HepG2 (cell line): ENCODE measurements around the gene CLIC1. TPM values are rescaled to one million over a fixed set of nuclear protein-coding genes. Genes with fewer than 3 reads are reported as not detected.
A peak's percentile ranks its signal among the peaks of the same experiment; 100 is the strongest.

ENCODE experiments used
- CENPX ChIP-seq: sonication (generic); formaldehyde crosslinking; IDR thresholded peaks from 2 replicates; pipeline ENCODE4 v1.9.0; 2021; ENCODE audit warnings: mild to moderate bottlenecking, missing genetic modification reagents, moderate library complexity
- EHMT2 ChIP-seq: fragments of 200-600 bp; sonication (generic); IDR thresholded peaks from 2 replicates; pipeline ENCODE4 v1.7.0; 2017; ENCODE audit warnings: antibody characterized with exemption, low read depth, low read length, borderline replicate concordance
- ELK4 ChIP-seq: sonication (generic); formaldehyde crosslinking; IDR thresholded peaks from 2 replicates; pipeline ENCODE4 v1.9.0; 2021; ENCODE audit warnings: missing genetic modification reagents, borderline replicate concordance
- ESRRA ChIP-seq: sonication (generic); formaldehyde crosslinking; IDR thresholded peaks from 2 replicates; pipeline ENCODE4 v1.5.1; 2020; ENCODE audit warnings: mild to moderate bottlenecking, low read depth, missing genetic modification reagents
- FOSL2 ChIP-seq: sonication (generic); formaldehyde crosslinking; IDR thresholded peaks from 2 replicates; pipeline ENCODE4 v1.4.0; 2020; ENCODE audit warnings: missing genetic modification reagents
- HOXA3 ChIP-seq: sonication (generic); formaldehyde crosslinking; IDR thresholded peaks from 2 replicates; pipeline ENCODE4 v1.5.0; 2020; ENCODE audit warnings: missing genetic modification reagents
- LCORL ChIP-seq, 2 experiments: fragments of 450-650 bp in 1 of 2; sonication (generic) in 1 of 2; formaldehyde crosslinking in 1 of 2; IDR thresholded peaks; 2 replicates each; pipeline versions ENCODE4 v1.5.0 to v1.6.1; 2017 to 2020; ENCODE audit warnings: antibody characterized with exemption in 1 of 2, missing genetic modification reagents in 1 of 2
- MIXL1 ChIP-seq: IDR thresholded peaks from 2 replicates; pipeline ENCODE4 v1.6.1; 2016
- NBN ChIP-seq: fragments of 450-650 bp; conservative IDR thresholded peaks from 2 replicates; pipeline ENCODE4 v1.6.1; 2017
- RXRB ChIP-seq: IDR thresholded peaks from 2 replicates; pipeline ENCODE4 v1.6.1; 2016; ENCODE audit warnings: borderline replicate concordance, missing genetic modification reagents, missing compliant biosample characterization
- SIN3B ChIP-seq: fragments of 150-350 bp; IDR thresholded peaks from 2 replicates; pipeline ENCODE4 v1.6.1; 2014; ENCODE audit warnings: low read length
- SIX1 ChIP-seq: sonication (generic); formaldehyde crosslinking; IDR thresholded peaks from 2 replicates; pipeline ENCODE4 v1.4.0; 2020; ENCODE audit warnings: missing genetic modification reagents, borderline replicate concordance
- ZNF101 ChIP-seq: sonication (generic); formaldehyde crosslinking; IDR thresholded peaks from 2 replicates; pipeline ENCODE4 v1.4.0; 2020; ENCODE audit warnings: mild to moderate bottlenecking, low read depth, missing genetic modification reagents, borderline replicate concordance
- ZNF350 ChIP-seq: sonication (generic); formaldehyde crosslinking; IDR thresholded peaks from 2 replicates; pipeline ENCODE4 v1.4.0; 2020; ENCODE audit warnings: mild to moderate bottlenecking, low read depth, missing genetic modification reagents, borderline replicate concordance
- ZNF660 ChIP-seq: sonication (generic); formaldehyde crosslinking; IDR thresholded peaks from 2 replicates; pipeline ENCODE4 v1.5.1; 2020; ENCODE audit warnings: mild to moderate bottlenecking, low read depth, missing genetic modification reagents, borderline replicate concordance
- ZNF7 ChIP-seq: IDR thresholded peaks from 2 replicates; pipeline ENCODE4 v1.6.1; 2016; ENCODE audit warnings: missing biosample characterization, missing genetic modification reagents
- ZNF749 ChIP-seq: sonication (generic); formaldehyde crosslinking; IDR thresholded peaks from 2 replicates; pipeline ENCODE4 v1.8.0; 2022; ENCODE audit warnings: mild to moderate bottlenecking, missing genetic modification reagents, moderate library complexity, borderline replicate concordance
- polyA plus RNA-seq, 8 experiments: library from polyadenylated mRNA; depleted of rRNA in 3 of 8; stranded (reverse) in 7 of 8; unstranded in 1 of 8; fragments of >200 nt; fragmentation: Illumina TruSeq in 4 of 8; extraction: Trizol in 4 of 8; gene quantifications; 2 replicates each; pipeline versions ENCODE4 v1.2.1 to v1.2.3, GENCODE V29; 2011 to 2016; ENCODE audit warnings: low read depth in 4 of 8, missing spikeins in 1 of 8, mixed read lengths in 1 of 8; ENCODE audit not compliant: insufficient read depth in 1 of 8
- total RNA-seq, 5 experiments: library from RNA; depleted of rRNA; stranded (reverse); fragments of >200 nt; fragmentation: Illumina TruSeq; extraction: Trizol; gene quantifications; 2 replicates each; pipeline ENCODE4 v1.2.3, GENCODE V29; 2016; ENCODE audit warnings: low read depth in 1 of 5
- TF ChIP-seq, protein P1 (sequence below): IDR thresholded peaks from 2 replicates; pipeline ENCODE4 v1.6.1; 2016; ENCODE audit warnings: missing compliant biosample characterization, missing genetic modification reagents, borderline replicate concordance
- TF ChIP-seq, protein P2 (sequence below): sonication (generic); formaldehyde crosslinking; IDR thresholded peaks from 2 replicates; pipeline ENCODE4 v1.8.1; 2022; ENCODE audit warnings: low read depth, mild to moderate bottlenecking, missing genetic modification reagents
- TF ChIP-seq, protein P3 (sequence below), 2 experiments: sonication (generic) in 1 of 2; formaldehyde crosslinking in 1 of 2; IDR thresholded peaks; 2 replicates each; pipeline versions ENCODE4 v1.5.1 to v1.6.1; 2011 to 2020; ENCODE audit warnings: borderline replicate concordance in 1 of 2, low read depth in 1 of 2, low read length in 1 of 2, mild to moderate bottlenecking in 1 of 2, missing genetic modification reagents in 1 of 2, moderate library complexity in 1 of 2
- TF ChIP-seq, protein P4 (sequence below): IDR thresholded peaks from 2 replicates; pipeline ENCODE4 v1.6.1; 2016; ENCODE audit warnings: mild to moderate bottlenecking, missing biosample characterization, missing genetic modification reagents

Gene CLIC1
- total and polyA plus RNA-seq, 2 of the 13 experiments (the other 11 are each of a cell fraction or from before 2014, with no cell fraction given) = 602 to 891 TPM

DNA sequence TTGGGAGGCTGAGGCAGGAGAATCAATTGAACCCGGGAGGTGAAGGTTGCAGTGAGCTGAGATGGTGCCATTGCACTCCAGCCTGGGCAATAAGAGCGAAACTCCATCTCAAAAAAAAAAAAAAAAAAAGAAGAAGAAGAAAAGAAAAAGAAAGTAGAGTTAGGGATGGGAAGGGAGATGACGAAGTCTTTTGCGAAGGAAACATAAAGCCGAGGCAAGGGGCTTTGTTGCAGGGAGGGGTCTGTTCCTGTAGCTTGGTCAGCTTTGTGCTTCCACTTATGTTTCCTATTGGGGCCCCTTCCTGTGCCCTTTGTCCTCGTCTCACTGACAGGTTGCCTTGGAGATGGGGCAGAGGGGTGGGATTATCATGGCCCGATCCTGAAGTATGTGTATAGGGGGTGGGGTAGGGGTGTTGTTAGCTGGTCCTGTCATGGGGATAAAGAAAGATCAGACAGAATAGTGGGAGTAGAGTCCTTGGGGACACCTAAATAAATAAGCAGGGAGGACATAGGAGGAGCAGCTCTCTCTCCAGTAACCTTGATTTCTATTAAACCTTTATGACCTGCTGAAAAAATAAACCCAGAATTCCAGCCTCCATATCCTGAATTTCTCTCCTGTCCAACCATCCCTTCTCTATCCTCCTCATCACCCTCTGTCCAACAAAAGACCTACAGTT, 1.1 kb upstream of the CLIC1 start (continued):
- TF ChIP-seq, protein P1, sequence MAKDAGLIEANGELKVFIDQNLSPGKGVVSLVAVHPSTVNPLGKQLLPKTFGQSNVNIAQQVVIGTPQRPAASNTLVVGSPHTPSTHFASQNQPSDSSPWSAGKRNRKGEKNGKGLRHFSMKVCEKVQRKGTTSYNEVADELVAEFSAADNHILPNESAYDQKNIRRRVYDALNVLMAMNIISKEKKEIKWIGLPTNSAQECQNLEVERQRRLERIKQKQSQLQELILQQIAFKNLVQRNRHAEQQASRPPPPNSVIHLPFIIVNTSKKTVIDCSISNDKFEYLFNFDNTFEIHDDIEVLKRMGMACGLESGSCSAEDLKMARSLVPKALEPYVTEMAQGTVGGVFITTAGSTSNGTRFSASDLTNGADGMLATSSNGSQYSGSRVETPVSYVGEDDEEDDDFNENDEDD (CRISPR knock-in tag) = peak; percentile 42; the same call in 1 of the 2 replicates
- no peak for TF ChIP-seq EHMT2
- TF ChIP-seq ZNF749 = no peak
- no peak for TF ChIP-seq SIN3B
- TF ChIP-seq RXRB (CRISPR knock-in tag) = peak; percentile 96
- TF ChIP-seq ZNF7 (CRISPR knock-in tag) = peak; percentile 52
- TF ChIP-seq HOXA3 (CRISPR knock-in tag) = peak; percentile 44; the same call in 1 of the 2 replicates
- TF ChIP-seq, protein P2, sequence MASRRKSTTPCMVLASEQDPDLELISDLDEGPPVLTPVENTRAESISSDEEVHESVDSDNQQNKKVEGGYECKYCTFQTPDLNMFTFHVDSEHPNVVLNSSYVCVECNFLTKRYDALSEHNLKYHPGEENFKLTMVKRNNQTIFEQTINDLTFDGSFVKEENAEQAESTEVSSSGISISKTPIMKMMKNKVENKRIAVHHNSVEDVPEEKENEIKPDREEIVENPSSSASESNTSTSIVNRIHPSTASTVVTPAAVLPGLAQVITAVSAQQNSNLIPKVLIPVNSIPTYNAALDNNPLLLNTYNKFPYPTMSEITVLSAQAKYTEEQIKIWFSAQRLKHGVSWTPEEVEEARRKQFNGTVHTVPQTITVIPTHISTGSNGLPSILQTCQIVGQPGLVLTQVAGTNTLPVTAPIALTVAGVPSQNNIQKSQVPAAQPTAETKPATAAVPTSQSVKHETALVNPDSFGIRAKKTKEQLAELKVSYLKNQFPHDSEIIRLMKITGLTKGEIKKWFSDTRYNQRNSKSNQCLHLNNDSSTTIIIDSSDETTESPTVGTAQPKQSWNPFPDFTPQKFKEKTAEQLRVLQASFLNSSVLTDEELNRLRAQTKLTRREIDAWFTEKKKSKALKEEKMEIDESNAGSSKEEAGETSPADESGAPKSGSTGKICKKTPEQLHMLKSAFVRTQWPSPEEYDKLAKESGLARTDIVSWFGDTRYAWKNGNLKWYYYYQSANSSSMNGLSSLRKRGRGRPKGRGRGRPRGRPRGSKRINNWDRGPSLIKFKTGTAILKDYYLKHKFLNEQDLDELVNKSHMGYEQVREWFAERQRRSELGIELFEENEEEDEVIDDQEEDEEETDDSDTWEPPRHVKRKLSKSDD = no peak
- TF ChIP-seq, protein P3, sequence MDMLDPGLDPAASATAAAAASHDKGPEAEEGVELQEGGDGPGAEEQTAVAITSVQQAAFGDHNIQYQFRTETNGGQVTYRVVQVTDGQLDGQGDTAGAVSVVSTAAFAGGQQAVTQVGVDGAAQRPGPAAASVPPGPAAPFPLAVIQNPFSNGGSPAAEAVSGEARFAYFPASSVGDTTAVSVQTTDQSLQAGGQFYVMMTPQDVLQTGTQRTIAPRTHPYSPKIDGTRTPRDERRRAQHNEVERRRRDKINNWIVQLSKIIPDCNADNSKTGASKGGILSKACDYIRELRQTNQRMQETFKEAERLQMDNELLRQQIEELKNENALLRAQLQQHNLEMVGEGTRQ (IDR thresholded peaks at IDR 0.05; ENCODE audit: low read depth, low read length) = no peak
- TF ChIP-seq, protein P3 (CRISPR knock-in tag; IDR thresholded peaks at IDR 0.05; ENCODE audit: borderline replicate concordance) = no peak
- TF ChIP-seq ELK4 = no peak
- TF ChIP-seq ZNF660 = no peak
- 0 out of 2 replicates have a peak, but pooled peaks have one; percentile 14 for TF ChIP-seq NBN
- TF ChIP-seq, protein P4, sequence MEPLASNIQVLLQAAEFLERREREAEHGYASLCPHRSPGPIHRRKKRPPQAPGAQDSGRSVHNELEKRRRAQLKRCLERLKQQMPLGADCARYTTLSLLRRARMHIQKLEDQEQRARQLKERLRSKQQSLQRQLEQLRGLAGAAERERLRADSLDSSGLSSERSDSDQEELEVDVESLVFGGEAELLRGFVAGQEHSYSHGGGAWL = 0 out of 2 replicates have a peak, but pooled peaks have one; percentile 16
- TF ChIP-seq MIXL1 (CRISPR knock-in tag) = peak; percentile 86; the same call in 1 of the 2 replicates
- TF ChIP-seq SIX1 (CRISPR knock-in tag) = peak; percentile 62; the same call in 1 of the 2 replicates
- TF ChIP-seq CENPX (CRISPR knock-in tag) = no peak
- peak; percentile 60 for TF ChIP-seq FOSL2 (CRISPR knock-in tag)
- no peak for TF ChIP-seq LCORL (IDR thresholded peaks at IDR 0.05)
- peak; percentile 71; the same call in 1 of the 2 replicates for TF ChIP-seq LCORL (CRISPR knock-in tag; IDR thresholded peaks at IDR 0.05)
- TF ChIP-seq ZNF350 (CRISPR knock-in tag) = no peak
- no peak for TF ChIP-seq ZNF101 (CRISPR knock-in tag)
- TF ChIP-seq ESRRA (CRISPR knock-in tag) = no peak; the same call in 1 of the 2 replicates
